ENCODE measurements around the gene FOXP1.

- TF ChIP-seq EZH2 (IDR thresholded peaks at IDR 0.05; ENCODE audit: borderline replicate concordance, insufficient read depth, low read depth, low read length, poor library complexity, severe bottlenecking) (no peak), CTCF (IDR thresholded peaks at IDR 0.05) (no peak)
Measured at GRCh38 chr3:70911719-70912118, 671.8 kb downstream of the FOXP1 start.

Measured in B cell (primary cell).